CD8-positive, alpha-beta memory T cell (primary cell): ENCODE data around the gene RABL2A. TPM values are rescaled to one million over a fixed set of nuclear protein-coding genes. Genes with fewer than 3 reads are reported as not detected.
"Not testable (repeated sequence)": the region's sequence is repeated elsewhere in the genome, so short reads cannot be mapped to it uniquely, and the experiment has no call there.

Experiments used
- CTCF ChIA-PET: fragments of 350-600 bp; sonication (Branson Sonifier 250); formaldehyde crosslinking; loops from one replicate; lab custom pipeline; 2021; ENCODE audit warnings: antibody characterized with exemption; lab: Charles Lee
- POLR2A ChIA-PET: fragments of 350-600 bp; sonication (Branson Sonifier 250); formaldehyde crosslinking; loops from one replicate; lab custom pipeline; 2021; ENCODE audit warnings: antibody characterized with exemption; lab: Charles Lee
- DNase-seq, 5 donors: peaks; one replicate each; pipeline versions ENCODE4 v3.0.0 to v3.0.0-alpha.2; 2020 to 2022; ENCODE audit warnings: mixed read lengths in 1 of 5
- H3K27ac ChIP-seq: one replicate; pipeline ENCODE4 v1.7.0; 2013; ENCODE audit warnings: low read depth, mild to moderate bottlenecking, low read length, moderate library complexity
- H3K27me3 ChIP-seq: 2 replicates; pipeline ENCODE4 v1.7.0; 2013; ENCODE audit warnings: low read length, mild to moderate bottlenecking; ENCODE audit not compliant: insufficient read depth, poor library complexity, severe bottlenecking
- H3K36me3 ChIP-seq: 2 replicates; pipeline ENCODE4 v1.7.0; 2013; ENCODE audit warnings: mild to moderate bottlenecking, low read length, moderate library complexity; ENCODE audit not compliant: insufficient read depth
- H3K4me1 ChIP-seq: 2 replicates; pipeline ENCODE4 v1.7.0; 2013; ENCODE audit warnings: mild to moderate bottlenecking, low read length, moderate library complexity; ENCODE audit not compliant: insufficient read depth
- H3K4me3 ChIP-seq: 2 replicates; pipeline ENCODE4 v1.7.0; 2013; ENCODE audit warnings: mild to moderate bottlenecking, low read length
- H3K9me3 ChIP-seq: 2 replicates; pipeline ENCODE4 v1.7.0; 2013; ENCODE audit warnings: mild to moderate bottlenecking, low read length
- H3K27ac Mint-ChIP-seq, 8 donors: one replicate each; pipeline ENCODE4 v1.8.0; 2020 to 2021; ENCODE audit warnings: mixed read lengths in 8 of 8, mild to moderate bottlenecking in 6 of 8, inconsistent platforms in 3 of 8, moderate library complexity in 3 of 8
- H3K27me3 Mint-ChIP-seq, 2 donors: one replicate each; pipeline ENCODE4 v1.8.0; 2020 to 2021; ENCODE audit warnings: mixed read lengths in 2 of 2, mild to moderate bottlenecking in 1 of 2, moderate library complexity in 1 of 2
- H3K36me3 Mint-ChIP-seq, 3 donors: one replicate each; pipeline ENCODE4 v1.8.0; 2020 to 2021; ENCODE audit warnings: mixed read lengths in 3 of 3, inconsistent platforms in 1 of 3, mild to moderate bottlenecking in 1 of 3
- H3K4me1 Mint-ChIP-seq, 3 donors: one replicate each; pipeline ENCODE4 v1.8.0; 2020 to 2021; ENCODE audit warnings: mixed read lengths in 3 of 3, inconsistent platforms in 1 of 3, mild to moderate bottlenecking in 1 of 3
- H3K4me3 Mint-ChIP-seq, 7 donors: one replicate each; pipeline ENCODE4 v1.8.0; 2020 to 2021; ENCODE audit warnings: mixed read lengths in 7 of 7, mild to moderate bottlenecking in 6 of 7, moderate library complexity in 4 of 7, inconsistent platforms in 2 of 7
- H3K9me3 Mint-ChIP-seq, 5 donors: one replicate each; pipeline ENCODE4 v1.8.0; 2020 to 2022; ENCODE audit warnings: mixed read lengths in 5 of 5, mild to moderate bottlenecking in 3 of 5, moderate library complexity in 2 of 5, inconsistent platforms in 1 of 5
- polyA plus RNA-seq: library from polyadenylated mRNA; unstranded; fragments of 300-500 nt; fragmentation: Illumina TruSeq; gene quantifications from one replicate; pipeline ENCODE4 v1.2.3, GENCODE V29; 2021
- total RNA-seq, 2 experiments: library from RNA; stranded (reverse); gene quantifications; one replicate each; pipeline ENCODE4 v1.2.3, GENCODE V29; 2021

RABL2A gene
- total and polyA plus RNA-seq, 3 experiments from 2014 or later = 13.6 to 15.9 (median 14.7) TPM

DNA sequence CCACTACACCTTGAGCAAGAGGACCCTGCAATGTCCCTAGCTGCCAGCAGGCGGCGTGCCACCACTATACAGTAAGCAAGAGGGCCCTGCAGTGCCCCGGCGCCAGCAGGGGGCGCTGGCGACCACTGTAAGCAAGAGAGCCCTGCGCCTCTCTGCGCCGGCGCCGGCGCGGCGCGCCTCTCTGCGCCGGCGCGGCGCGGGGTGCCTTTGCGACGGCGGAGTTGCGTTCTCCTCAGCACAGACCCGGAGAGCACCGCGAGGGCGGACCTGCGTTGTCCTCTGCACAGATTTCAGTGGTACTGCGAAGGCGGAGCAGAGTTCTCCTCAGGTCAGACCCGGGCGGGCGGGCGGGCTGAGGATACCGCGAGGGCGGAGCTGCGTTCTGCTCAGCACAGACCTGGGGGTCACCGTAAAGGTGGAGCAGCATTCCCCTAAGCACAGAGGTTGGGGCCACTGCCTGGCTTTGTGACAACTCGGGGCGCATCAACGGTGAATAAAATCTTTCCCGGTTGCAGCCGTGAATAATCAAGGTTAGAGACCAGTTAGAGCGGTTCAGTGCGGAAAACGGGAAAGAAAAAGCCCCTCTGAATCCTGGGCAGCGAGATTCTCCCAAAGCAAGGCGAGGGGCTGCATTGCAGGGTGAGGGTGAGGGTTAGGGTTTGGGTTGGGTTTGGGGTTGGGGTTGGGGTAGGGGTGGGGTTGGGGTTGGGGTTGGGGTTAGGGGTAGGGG, 24.9 kb upstream of the RABL2A start:
- H3K27ac ChIP-seq, H3K27me3 Mint-ChIP-seq, H3K4me1 Mint-ChIP-seq, H3K9me3 ChIP-seq, H3K4me3 ChIP-seq, H3K36me3 Mint-ChIP-seq, H3K36me3 ChIP-seq, H3K27me3 ChIP-seq, H3K9me3 Mint-ChIP-seq, POLR2A ChIA-PET, H3K27ac Mint-ChIP-seq, H3K4me1 ChIP-seq: not testable (repeated sequence)
- peak; percentile 18 to 75 (median 40) for DNase-seq
- H3K4me3 Mint-ChIP-seq = peak overlapping the region in 1 of 7 donors; percentile 59
- CTCF ChIA-PET = interaction anchor here (0.7 kb wide), 1 partner anchor 98 kb away, joined by 3 read pairs; no protein-coding TSS in a partner anchor

DNA sequence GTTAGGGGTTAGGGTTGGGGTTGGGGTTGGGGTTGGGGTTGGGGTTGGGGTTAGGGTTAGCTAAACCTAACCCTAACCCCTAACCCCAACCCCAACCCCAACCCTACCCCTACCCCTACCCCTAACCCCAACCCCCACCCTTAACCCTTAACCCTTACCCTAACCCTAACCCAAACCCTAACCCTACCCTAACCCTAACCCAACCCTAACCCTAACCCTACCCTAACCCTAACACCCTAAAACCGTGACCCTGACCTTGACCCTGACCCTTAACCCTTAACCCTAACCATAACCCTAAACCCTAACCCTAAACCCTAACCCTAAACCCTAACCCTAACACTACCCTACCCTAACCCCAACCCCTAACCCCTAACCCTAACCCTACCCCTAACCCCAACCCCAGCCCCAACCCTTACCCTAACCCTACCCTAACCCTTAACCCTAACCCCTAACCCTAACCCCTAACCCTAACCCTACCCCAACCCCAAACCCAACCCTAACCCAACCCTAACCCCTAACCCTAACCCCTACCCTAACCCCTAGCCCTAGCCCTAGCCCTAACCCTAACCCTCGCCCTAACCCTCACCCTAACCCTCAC, 24.1 kb upstream of the RABL2A start:
- ChIA-PET CTCF (interaction anchor here (1.4 kb wide), 1 partner anchor 154 kb away, joined by 6 read pairs; the partner anchor contains the start of gene SLC35F5), POLR2A (no interaction called here)
- peak overlapping the region; percentile 84 to 98 (median 94) for H3K27ac Mint-ChIP-seq
- peak overlapping the region; percentile 57 for H3K27ac ChIP-seq
- peaks cover 0 to 7% (median 0%) of the 10 kb centered on the region in 3 donors for H3K36me3 Mint-ChIP-seq
- peaks cover 4 to 10% (median 9%) of the 10 kb centered on the region in 3 donors for H3K4me1 Mint-ChIP-seq
- peak overlapping the region; percentile 87 to 96 (median 91) for H3K4me3 Mint-ChIP-seq
- no peaks in the 10 kb centered on the region for H3K9me3 Mint-ChIP-seq
- H3K36me3 ChIP-seq = no peaks in the 10 kb centered on the region
- H3K27me3 ChIP-seq = no peaks in the 10 kb centered on the region
- H3K4me3 ChIP-seq = peak overlapping the region; percentile 59
- no peaks in the 10 kb centered on the region for H3K4me1 ChIP-seq
- H3K27me3 Mint-ChIP-seq = peaks cover 0 to 4% of the 10 kb centered on the region in 2 donors
- no peak for DNase-seq
- H3K9me3 ChIP-seq = no peaks in the 10 kb centered on the region

DNA sequence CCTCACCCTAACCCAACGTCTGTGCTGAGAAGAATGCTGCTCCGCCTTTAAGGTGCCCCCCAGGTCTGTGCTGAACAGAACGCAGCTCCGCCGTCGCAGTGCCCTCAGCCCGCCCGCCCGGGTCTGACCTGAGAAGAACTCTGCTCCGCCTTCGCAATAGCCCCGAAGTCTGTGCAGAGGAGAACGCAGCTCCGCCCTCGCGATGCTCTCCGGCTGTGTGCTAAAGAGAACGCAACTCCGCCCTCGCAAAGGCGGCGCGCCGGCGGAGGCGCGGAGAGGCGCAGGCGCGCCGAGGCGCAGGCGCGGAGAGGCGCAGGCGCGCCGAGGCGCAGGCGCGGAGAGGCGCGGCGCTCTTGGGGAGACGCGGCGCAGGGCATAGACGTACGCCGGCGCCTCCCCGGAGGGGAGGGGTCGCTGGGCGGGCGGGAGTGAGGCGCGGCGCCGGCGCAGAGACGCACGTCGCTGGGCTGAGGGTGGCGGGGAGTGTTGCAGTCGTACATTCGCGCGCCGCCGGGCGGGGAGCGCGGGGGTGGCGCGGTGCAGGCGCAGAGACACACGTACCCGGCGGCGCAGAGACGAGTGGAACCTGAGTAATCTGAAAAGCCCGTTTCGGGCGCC, 23.5 kb upstream of the RABL2A start:
- Mint-ChIP-seq H3K27ac (peak overlapping the region; percentile 84 to 98 (median 94)), H3K4me3 (peak overlapping the region; percentile 87 to 96 (median 91))
- H3K9me3 Mint-ChIP-seq, H3K9me3 ChIP-seq, H3K36me3 ChIP-seq, H3K4me1 ChIP-seq, H3K27me3 Mint-ChIP-seq, H3K27me3 ChIP-seq, H3K36me3 Mint-ChIP-seq, H3K4me1 Mint-ChIP-seq: not testable (repeated sequence)
- H3K4me3 ChIP-seq = peak overlapping the region; percentile 59
- CTCF ChIA-PET = interaction anchor here (1.1 to 2.0 kb wide), 10 partner anchors 20 to 153 kb away, joined by 3 to 25 read pairs (median 4); partner anchors contain the start of gene SLC35F5
- H3K27ac ChIP-seq = peak overlapping the region; percentile 57
- peak; percentile 77 to 97 (median 90) for DNase-seq
- POLR2A ChIA-PET = interaction anchor here (1.1 kb wide), 1 partner anchor 97 kb away, joined by 3 read pairs; no protein-coding TSS in a partner anchor

DNA sequence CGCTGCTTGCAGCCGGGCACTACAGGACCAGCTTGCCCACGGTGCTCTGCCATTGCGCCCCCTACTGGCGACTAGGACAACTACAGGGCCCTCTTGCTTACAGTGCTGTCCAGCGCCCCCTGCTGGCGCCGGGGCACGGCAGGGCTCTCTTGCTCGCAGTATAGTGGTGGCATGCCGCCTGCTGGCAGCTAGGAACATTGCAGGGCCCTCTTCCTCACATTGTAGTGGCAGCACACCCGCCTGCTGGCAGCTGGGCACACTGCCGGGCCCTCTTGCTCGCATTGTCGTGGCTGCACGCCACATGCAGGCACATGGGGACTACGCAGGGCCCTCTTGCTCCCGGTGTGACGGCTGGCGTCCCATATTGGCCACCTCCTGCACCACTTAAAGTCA, 23.0 kb upstream of the RABL2A start:
- H3K27me3 Mint-ChIP-seq, H3K4me1 ChIP-seq, H3K9me3 Mint-ChIP-seq, H3K36me3 Mint-ChIP-seq, H3K36me3 ChIP-seq, H3K27me3 ChIP-seq, H3K4me1 Mint-ChIP-seq, H3K9me3 ChIP-seq: not testable (repeated sequence)
- Histone ChIP-seq H3K27ac (peak overlapping the region; percentile 47), H3K4me3 (peak overlapping the region; percentile 41)
- Mint-ChIP-seq H3K27ac (peak overlapping the region; percentile 78 to 96 (median 92)), H3K4me3 (peak overlapping the region; percentile 83 to 96 (median 88))
- CTCF ChIA-PET = interaction anchor here (0.8 to 2.0 kb wide), 11 partner anchors 21 to 299 kb away, joined by 3 to 25 read pairs (median 4); partner anchors contain the start of gene SLC35F5
- DNase-seq = peak; percentile 82 to 97 (median 95)
- POLR2A ChIA-PET = interaction anchor here (1.0 to 1.1 kb wide), 2 partner anchors 96 to 152 kb away, joined by 3 to 4 read pairs; partner anchors contain the start of gene SLC35F5

DNA sequence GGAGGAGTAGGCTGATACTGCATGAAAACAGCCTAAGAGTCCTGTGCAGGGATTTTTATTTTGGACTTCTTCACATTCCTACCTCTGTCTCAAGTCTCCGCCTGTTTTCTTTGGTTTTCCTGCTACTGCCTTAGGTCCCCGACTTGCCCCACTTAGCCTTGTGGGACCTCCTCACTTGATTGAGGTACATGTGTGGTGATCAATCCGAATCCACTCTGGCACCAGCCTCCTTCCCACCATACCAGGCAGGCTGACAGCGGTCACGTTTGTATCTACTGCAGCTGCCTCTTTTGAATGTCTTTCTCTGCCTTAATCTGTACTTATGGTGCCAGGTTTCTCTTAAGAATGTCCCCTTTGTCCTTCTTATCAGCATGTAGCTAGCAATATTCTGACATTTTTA, 22.4 kb upstream of the RABL2A start:
- H3K27me3 ChIP-seq, H3K36me3 ChIP-seq, H3K9me3 Mint-ChIP-seq, H3K4me1 Mint-ChIP-seq, H3K4me1 ChIP-seq, DNase-seq, H3K27me3 Mint-ChIP-seq, H3K36me3 Mint-ChIP-seq, H3K27ac ChIP-seq, H3K9me3 ChIP-seq, H3K4me3 ChIP-seq: not testable (repeated sequence)
- Mint-ChIP-seq H3K4me3 (peak overlapping the region in 5 of 7 donors; percentile 83 to 96 (median 91)), H3K27ac (peak overlapping the region in 3 of 8 donors; percentile 93 to 94 (median 94))
- ChIA-PET POLR2A (interaction anchor here (1.0 to 1.1 kb wide), 2 partner anchors 95 to 152 kb away, joined by 3 to 4 read pairs; partner anchors contain the start of gene SLC35F5), CTCF (interaction anchor here (0.8 to 2.0 kb wide), 11 partner anchors 21 to 298 kb away, joined by 3 to 25 read pairs (median 4); partner anchors contain the start of gene SLC35F5)

DNA sequence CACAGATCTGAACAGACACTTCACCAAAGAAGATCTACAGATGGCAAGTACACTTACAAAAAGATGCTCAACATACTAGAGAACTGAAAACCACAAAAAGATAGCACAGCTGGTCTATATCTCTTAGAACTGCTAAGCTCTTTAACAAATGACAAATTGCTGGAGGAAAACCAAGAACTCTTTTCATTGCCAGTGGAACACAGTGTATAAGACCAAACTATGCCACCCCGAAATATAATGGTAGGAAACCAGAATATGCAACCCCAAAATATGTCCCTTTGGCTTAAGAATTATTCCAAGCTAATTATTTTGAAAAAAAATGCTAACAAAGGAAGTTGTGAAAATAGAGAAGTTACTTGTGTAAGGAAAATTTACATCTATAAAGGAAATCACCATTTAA, 21.0 kb upstream of the RABL2A start:
- H3K4me1 ChIP-seq, H3K36me3 ChIP-seq, H3K36me3 Mint-ChIP-seq, H3K4me1 Mint-ChIP-seq, H3K4me3 Mint-ChIP-seq, CTCF ChIA-PET, POLR2A ChIA-PET, H3K9me3 ChIP-seq, H3K27me3 ChIP-seq, H3K27ac ChIP-seq, H3K27ac Mint-ChIP-seq, H3K4me3 ChIP-seq, H3K27me3 Mint-ChIP-seq, H3K9me3 Mint-ChIP-seq, DNase-seq: not testable (repeated sequence)

DNA sequence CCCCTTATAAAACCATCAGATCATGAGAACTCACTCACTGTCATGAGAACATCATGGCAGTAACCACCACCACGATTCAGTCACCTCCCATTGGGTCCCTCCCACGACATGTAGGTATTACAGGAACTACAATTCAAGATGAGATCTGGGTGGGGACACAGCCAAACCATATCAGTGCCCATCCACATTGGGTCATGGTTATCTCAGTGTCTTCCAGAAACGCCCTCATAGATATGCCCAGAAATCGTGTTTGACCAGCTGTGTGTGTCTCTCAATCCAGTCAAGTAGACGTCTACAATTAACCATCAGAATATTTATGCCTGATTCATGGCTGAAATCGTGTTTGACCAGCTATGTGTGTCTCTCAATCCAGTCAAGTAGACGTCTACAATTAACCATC, 17.2 kb upstream of the RABL2A start:
- H3K4me3 ChIP-seq, H3K36me3 ChIP-seq, H3K36me3 Mint-ChIP-seq, CTCF ChIA-PET, H3K9me3 ChIP-seq, H3K4me1 ChIP-seq, H3K27ac Mint-ChIP-seq, H3K4me1 Mint-ChIP-seq, POLR2A ChIA-PET, H3K9me3 Mint-ChIP-seq, H3K27ac ChIP-seq, H3K27me3 Mint-ChIP-seq, H3K27me3 ChIP-seq, DNase-seq, H3K4me3 Mint-ChIP-seq: not testable (repeated sequence)

DNA sequence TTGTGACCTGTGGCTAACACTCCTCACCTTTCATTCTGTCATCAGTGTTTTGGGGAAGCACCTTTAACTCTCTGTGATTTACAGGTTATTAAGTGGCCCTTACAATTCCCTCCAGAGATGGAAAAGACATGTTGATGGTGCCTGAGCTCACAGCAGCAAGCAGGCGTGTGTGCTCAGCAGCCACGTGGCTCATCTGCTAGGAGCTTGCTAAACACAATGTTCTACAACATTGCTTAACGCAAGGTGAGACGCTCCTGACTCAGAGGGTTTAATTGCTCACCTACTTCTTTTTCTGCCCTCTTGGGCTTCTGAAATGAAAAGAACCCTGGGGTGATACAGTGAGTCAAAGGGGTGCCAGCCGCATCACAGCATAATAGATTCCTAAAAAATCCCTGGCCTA, 6.1 kb upstream of the RABL2A start:
- H3K27ac ChIP-seq, H3K4me1 ChIP-seq, H3K27me3 Mint-ChIP-seq, H3K27me3 ChIP-seq, CTCF ChIA-PET, H3K36me3 ChIP-seq, H3K4me3 ChIP-seq, DNase-seq, H3K4me1 Mint-ChIP-seq, POLR2A ChIA-PET, H3K9me3 Mint-ChIP-seq, H3K36me3 Mint-ChIP-seq, H3K9me3 ChIP-seq, H3K27ac Mint-ChIP-seq, H3K4me3 Mint-ChIP-seq: not testable (repeated sequence)
